Cardiac muscle cell (in vitro differentiated cells and primary cell): ENCODE data around the gene TRPM6. TPM values are rescaled to one million over a fixed set of nuclear protein-coding genes. Genes with fewer than 3 reads are reported as not detected.

Source experiments
- DNase-seq, 2 donors: peaks; one replicate each; pipeline versions ENCODE4 v3.0.0 to v3.0.0-alpha.2; 2010 to 2017; ENCODE audit warnings: low read depth in 1 of 2, low spot score in 1 of 2
- H3K27ac ChIP-seq: fragments of 200-600 bp; sonication (generic); 2 replicates; pipeline ENCODE4 v1.5.1; 2016
- H3K27me3 ChIP-seq: fragments of 200-600 bp; sonication (generic); 2 replicates; pipeline ENCODE4 v1.6.0; 2016; ENCODE audit warnings: control low read depth
- H3K36me3 ChIP-seq: fragments of 200-600 bp; sonication (generic); 2 replicates; pipeline ENCODE4 v1.5.1; 2016; ENCODE audit warnings: control low read depth
- H3K4me1 ChIP-seq: fragments of 200-600 bp; sonication (generic); 2 replicates; pipeline ENCODE4 v1.8.1; 2017; ENCODE audit warnings: low read depth, mild to moderate bottlenecking, mixed run types
- H3K4me3 ChIP-seq: fragments of 200-600 bp; sonication (generic); 2 replicates; pipeline ENCODE4 v1.5.1; 2016; ENCODE audit warnings: mild to moderate bottlenecking
- H3K9me3 ChIP-seq: fragments of 200-600 bp; sonication (generic); 2 replicates; pipeline ENCODE4 v1.5.1; 2017; ENCODE audit warnings: low read depth, mild to moderate bottlenecking, control low read depth
- polyA plus RNA-seq: library from polyadenylated mRNA; unstranded; fragments of >200 nt; fragmentation: Nextera tagmentation; extraction: Ambion mirVana; gene quantifications from 2 replicates; pipeline ENCODE4 v1.2.1, GENCODE V29; 2016
- total RNA-seq: library from RNA; depleted of rRNA; stranded (reverse); fragments of >200 nt; gene quantifications from 2 replicates; pipeline ENCODE4 v1.2.3, GENCODE V29; 2016
- TF ChIP-seq, protein P1 (sequence below): IDR thresholded peaks from 2 replicates; pipeline ENCODE4 v1.5.1; 2012; ENCODE audit warnings: low read depth, mild to moderate bottlenecking, low read length

TRPM6 gene
- total and polyA plus RNA-seq, 2 experiments from 2014 or later = 0.06 TPM; not detected in 1

DNA sequence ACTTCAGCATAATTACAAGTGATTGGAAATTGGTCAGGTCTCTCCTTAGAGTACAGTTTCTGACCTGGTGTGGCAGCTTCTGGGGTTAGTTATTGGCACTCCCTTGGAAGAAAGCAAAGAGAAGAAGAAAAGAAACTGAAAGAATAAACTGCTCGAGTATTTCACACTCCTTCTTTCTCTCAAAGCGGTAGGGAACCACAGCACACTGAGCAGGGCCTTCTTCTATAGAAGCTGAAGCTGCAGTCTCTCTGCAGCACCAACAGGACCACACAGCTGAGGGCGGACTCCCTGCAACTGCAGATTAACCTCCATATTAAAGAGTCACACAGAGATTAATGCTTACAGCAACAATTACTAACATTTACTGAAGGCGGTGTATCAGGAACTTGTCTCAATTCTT is 152.0 kb downstream of the TRPM6 start:
- no peak for DNase-seq
- TF ChIP-seq, protein P1, sequence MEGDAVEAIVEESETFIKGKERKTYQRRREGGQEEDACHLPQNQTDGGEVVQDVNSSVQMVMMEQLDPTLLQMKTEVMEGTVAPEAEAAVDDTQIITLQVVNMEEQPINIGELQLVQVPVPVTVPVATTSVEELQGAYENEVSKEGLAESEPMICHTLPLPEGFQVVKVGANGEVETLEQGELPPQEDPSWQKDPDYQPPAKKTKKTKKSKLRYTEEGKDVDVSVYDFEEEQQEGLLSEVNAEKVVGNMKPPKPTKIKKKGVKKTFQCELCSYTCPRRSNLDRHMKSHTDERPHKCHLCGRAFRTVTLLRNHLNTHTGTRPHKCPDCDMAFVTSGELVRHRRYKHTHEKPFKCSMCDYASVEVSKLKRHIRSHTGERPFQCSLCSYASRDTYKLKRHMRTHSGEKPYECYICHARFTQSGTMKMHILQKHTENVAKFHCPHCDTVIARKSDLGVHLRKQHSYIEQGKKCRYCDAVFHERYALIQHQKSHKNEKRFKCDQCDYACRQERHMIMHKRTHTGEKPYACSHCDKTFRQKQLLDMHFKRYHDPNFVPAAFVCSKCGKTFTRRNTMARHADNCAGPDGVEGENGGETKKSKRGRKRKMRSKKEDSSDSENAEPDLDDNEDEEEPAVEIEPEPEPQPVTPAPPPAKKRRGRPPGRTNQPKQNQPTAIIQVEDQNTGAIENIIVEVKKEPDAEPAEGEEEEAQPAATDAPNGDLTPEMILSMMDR = no peak

DNA sequence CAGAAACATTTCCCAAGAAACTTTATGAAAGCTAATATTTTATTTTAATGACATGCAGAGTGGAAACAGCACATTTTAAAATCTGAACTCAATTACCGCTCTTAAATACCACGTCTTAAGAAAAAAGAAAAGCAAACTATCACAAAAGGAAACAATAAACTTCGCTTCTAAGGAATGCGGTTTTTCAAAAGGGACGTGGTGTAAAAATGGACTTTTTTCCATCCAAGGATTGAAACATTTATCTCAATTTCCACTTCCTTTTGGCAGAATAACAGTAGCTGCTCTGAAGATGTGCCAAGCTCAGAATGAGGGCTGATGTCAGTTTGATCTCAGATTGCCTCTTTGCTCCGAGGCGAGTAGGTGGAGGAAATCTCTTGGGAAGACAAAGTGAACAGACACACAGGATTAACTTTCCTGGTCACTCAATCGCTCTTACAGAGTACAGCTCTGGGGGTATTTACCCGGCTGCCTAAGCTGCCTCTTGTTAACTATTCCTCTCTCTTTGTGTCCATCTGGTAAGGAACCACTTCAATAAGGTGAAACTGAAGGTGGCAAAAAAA is 158.5 kb downstream of the TRPM6 start:
- no peaks in the 10 kb centered on the region for H3K9me3 ChIP-seq
- no peak overlapping the region for H3K27ac ChIP-seq
- TF ChIP-seq, protein P1 = no peak
- no peaks in the 10 kb centered on the region for H3K36me3 ChIP-seq
- no peak overlapping the region for H3K4me3 ChIP-seq
- no peaks in the 10 kb centered on the region for H3K27me3 ChIP-seq
- DNase-seq = peak in 1 of 2 donors; percentile 26
- H3K4me1 ChIP-seq = no peaks in the 10 kb centered on the region

More for the DNA sequence above, 152.0 kb downstream of the TRPM6 start:
- H3K9me3 ChIP-seq = no peaks in the 10 kb centered on the region
- H3K36me3 ChIP-seq = no peaks in the 10 kb centered on the region
- no peak overlapping the region for H3K27ac ChIP-seq
- H3K27me3 ChIP-seq = no peaks in the 10 kb centered on the region
- H3K4me1 ChIP-seq = no peaks in the 10 kb centered on the region
- no peak overlapping the region for H3K4me3 ChIP-seq

DNA sequence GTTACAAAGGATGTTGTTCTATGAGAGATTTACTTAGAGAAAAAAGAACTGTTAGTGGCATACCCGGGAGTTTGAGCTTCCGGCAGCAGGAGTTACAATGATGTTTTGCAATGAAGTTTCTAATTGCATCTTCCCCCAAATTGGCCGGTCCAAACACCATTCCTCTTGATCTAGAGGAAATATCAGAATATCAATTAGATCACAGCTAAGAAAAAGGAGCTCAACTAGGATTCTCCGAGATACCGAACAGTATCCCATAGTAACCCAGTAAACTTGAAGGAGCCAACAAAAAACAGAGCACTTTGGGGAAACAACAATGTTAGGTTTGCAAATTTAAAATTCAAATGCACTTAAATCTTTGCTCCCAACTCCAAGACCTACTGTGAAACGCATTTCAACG is 159.5 kb downstream of the TRPM6 start:
- Histone ChIP-seq H3K4me3 (no peak overlapping the region), H3K4me1 (no peaks in the 10 kb centered on the region), H3K36me3 (no peaks in the 10 kb centered on the region), H3K9me3 (no peaks in the 10 kb centered on the region), H3K27ac (no peak overlapping the region), H3K27me3 (no peaks in the 10 kb centered on the region)
- no peak for DNase-seq
- TF ChIP-seq, protein P1 = no peak

DNA sequence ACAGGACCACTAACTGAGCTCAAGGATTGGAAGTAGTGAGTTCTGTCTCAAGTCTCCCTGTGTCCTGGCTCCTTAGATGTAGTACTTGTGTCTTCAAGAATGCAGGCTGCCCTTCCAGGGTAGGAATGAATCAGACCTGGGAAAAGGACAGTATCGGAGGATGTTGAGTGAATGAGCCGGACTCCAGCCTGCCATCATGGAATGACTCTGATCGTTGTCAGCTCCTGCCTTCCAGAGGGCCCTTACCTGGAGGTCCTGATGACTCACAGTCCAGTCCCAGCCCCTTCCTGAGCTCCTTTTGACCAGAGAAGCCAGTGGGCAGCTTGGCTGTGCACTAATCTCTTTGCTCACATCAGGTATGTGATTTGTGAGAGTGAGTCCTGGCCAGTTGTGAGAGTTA is 161.1 kb downstream of the TRPM6 start:
- Histone ChIP-seq H3K4me3 (no peak overlapping the region), H3K36me3 (no peaks in the 10 kb centered on the region), H3K27me3 (no peaks in the 10 kb centered on the region), H3K9me3 (no peaks in the 10 kb centered on the region), H3K27ac (no peak overlapping the region), H3K4me1 (no peaks in the 10 kb centered on the region)
- TF ChIP-seq, protein P1 = no peak
- DNase-seq = no peak

DNA sequence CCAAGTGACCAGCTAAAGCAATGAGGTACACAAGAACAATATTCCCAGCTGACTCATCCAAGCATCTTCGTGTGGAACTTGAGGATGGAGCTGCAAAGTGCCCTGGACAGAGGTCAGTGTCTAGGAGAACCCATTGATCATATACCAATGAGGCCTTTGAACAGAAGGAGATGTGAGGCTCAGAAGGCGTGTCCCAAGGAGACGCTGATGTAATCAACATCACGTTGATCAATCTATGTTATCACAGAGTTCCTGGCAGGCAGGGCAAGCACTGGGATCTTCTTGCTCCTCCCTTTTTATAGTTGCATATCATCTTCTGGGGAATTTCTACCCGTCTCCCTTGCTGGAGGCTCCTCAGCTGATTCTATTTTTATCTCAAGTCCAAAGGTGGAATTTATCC is 163.4 kb downstream of the TRPM6 start:
- TF ChIP-seq, protein P1 = no peak
- Histone ChIP-seq H3K4me3 (no peak overlapping the region), H3K9me3 (no peaks in the 10 kb centered on the region), H3K36me3 (no peaks in the 10 kb centered on the region), H3K4me1 (no peaks in the 10 kb centered on the region), H3K27me3 (no peaks in the 10 kb centered on the region), H3K27ac (no peak overlapping the region)
- no peak for DNase-seq
